Body of pancreas (tissue), 4 donors: ENCODE results near the gene DHRS4L2. TPM values are rescaled to one million over a fixed set of nuclear protein-coding genes. Genes with fewer than 3 reads are reported as not detected.
"Not testable (repeated sequence)": the region's sequence is repeated elsewhere in the genome, so short reads cannot be mapped to it uniquely, and the experiment has no call there.

Experiments
- ATAC-seq: fragments of 150-250 bp; one replicate; pipeline ENCODE4 v1.9.1; 2016
- DNase-seq, 4 donors: peaks; one replicate each; pipeline ENCODE4 v3.0.0-alpha.2; 2019
- H3K27ac ChIP-seq, 4 donors: fragments of 200-600 bp; sonication (generic); 1 replicate in 3 of 4; 2 replicates in 1 of 4; pipeline versions ENCODE4 v1.5.1 to v1.6.1; 2016 to 2019; ENCODE audit warnings: mild to moderate bottlenecking in 1 of 4, mixed read lengths in 1 of 4, moderate library complexity in 1 of 4
- H3K27me3 ChIP-seq, 2 donors: fragments of 200-600 bp; sonication (generic); one replicate each; pipeline ENCODE4 v1.6.0; 2016; ENCODE audit warnings: mild to moderate bottlenecking in 1 of 2
- H3K36me3 ChIP-seq, 2 donors: fragments of 200-600 bp; sonication (generic); replicated peaks in 1 of 2; 2 replicates each; pipeline ENCODE4 v1.5.1; 2016; ENCODE audit warnings: low read depth in 2 of 2; ENCODE audit not compliant: insufficient read depth in 1 of 2
- H3K4me1 ChIP-seq: fragments of 200-600 bp; sonication (generic); one replicate; pipeline ENCODE4 v1.6.0; 2016
- H3K4me3 ChIP-seq, 2 donors: fragments of 200-600 bp; sonication (generic); 1 replicate in 1 of 2; 2 replicates in 1 of 2; pipeline ENCODE4 v1.5.1; 2016 to 2019
- H3K9me3 ChIP-seq, 3 donors: fragments of 200-600 bp; sonication (generic); 1 replicate in 2 of 3; 2 replicates in 1 of 3; pipeline ENCODE4 v1.5.1; 2016
- WGBS, 2 donors: methylation state at CpG; one replicate each; pipeline ENCODE4 v1.1.5; 2017; 5-methylcytosine and 5-hydroxymethylcytosine counted together
- intact Hi-C: fragments of 100-400 bp; cut with DNase I; formaldehyde crosslinking; loops from one replicate; pipeline ENCODE4 v1.15.1; 2023
- total RNA-seq, 2 donors: library from RNA; depleted of rRNA; stranded (reverse); fragments of >200 nt; gene quantifications; one replicate each; pipeline ENCODE4 v1.1.0, GENCODE V29; 2016

DHRS4L2 gene
- total RNA-seq, 2 donors from 2014 or later, result 10.6 to 16.5 TPM

- intact Hi-C loops, H3K36me3 ChIP-seq, H3K4me3 ChIP-seq, DNase-seq, H3K9me3 ChIP-seq, H3K27ac ChIP-seq, H3K27me3 ChIP-seq, ATAC-seq: not testable (repeated sequence)
- 76% methylated on average over 9 of the region's 9 CpGs for WGBS, 2 donors
- H3K4me1 ChIP-seq, result peaks cover 12% of the 10 kb centered on the region
Measured at GRCh38 chr14:23957913-23958569, 30.7 kb upstream of the DHRS4L2 start.

- H3K27ac ChIP-seq, H3K27me3 ChIP-seq, intact Hi-C loops, ATAC-seq, H3K4me1 ChIP-seq, H3K9me3 ChIP-seq, H3K4me3 ChIP-seq, DNase-seq, H3K36me3 ChIP-seq: not testable (repeated sequence)
Measured at GRCh38 chr14:23960899-23961298, 27.8 kb upstream of the DHRS4L2 start.

DNA sequence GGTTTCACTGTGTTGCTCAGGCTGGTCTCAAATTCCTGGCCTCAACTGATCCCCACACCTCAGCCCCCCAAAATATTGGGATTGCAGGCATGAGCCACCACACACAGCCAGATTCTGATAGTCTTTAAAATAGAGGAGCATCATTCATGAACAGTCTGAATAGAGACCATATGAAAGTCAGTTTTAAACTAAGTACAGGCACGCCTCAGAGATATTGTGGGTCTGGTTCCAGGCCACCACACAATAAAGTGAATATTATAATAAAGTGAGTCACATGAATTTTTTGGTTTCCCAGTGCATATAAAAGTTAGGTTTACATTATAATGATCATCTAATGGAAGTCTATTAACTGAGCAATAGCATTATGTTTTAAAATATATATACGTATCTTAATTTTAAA lies 27.0 kb upstream of the DHRS4L2 start:
- H3K27ac ChIP-seq, ATAC-seq, H3K36me3 ChIP-seq, DNase-seq, intact Hi-C loops, H3K9me3 ChIP-seq, H3K27me3 ChIP-seq, H3K4me1 ChIP-seq, H3K4me3 ChIP-seq: not testable (repeated sequence)
- 100% methylated on average over 1 of the region's 2 CpGs; no CpG with 5 or more reads in 1 of the 2 donors for WGBS, 2 donors

- H3K4me3 ChIP-seq, H3K27ac ChIP-seq, intact Hi-C loops, H3K9me3 ChIP-seq, H3K4me1 ChIP-seq, DNase-seq, H3K27me3 ChIP-seq, H3K36me3 ChIP-seq, ATAC-seq: not testable (repeated sequence)
- no CpG with 5 or more reads among the region's 9 CpGs for WGBS, 2 donors
Measured at GRCh38 chr14:23969130-23969480, 19.6 kb upstream of the DHRS4L2 start.

- ATAC-seq, result peak; percentile 90
- H3K36me3 ChIP-seq, H3K27ac ChIP-seq, H3K9me3 ChIP-seq, H3K4me3 ChIP-seq, H3K4me1 ChIP-seq, intact Hi-C loops, H3K27me3 ChIP-seq: not testable (repeated sequence)
- DNase-seq, result peak; percentile 42 to 74 (median 62)
- 14% methylated on average over 45 of the region's 61 CpGs; no CpG with 5 or more reads in 1 of the 2 donors for WGBS, 2 donors
Measured at GRCh38 chr14:23969481-23970282, 19.0 kb upstream of the DHRS4L2 start.

DNA sequence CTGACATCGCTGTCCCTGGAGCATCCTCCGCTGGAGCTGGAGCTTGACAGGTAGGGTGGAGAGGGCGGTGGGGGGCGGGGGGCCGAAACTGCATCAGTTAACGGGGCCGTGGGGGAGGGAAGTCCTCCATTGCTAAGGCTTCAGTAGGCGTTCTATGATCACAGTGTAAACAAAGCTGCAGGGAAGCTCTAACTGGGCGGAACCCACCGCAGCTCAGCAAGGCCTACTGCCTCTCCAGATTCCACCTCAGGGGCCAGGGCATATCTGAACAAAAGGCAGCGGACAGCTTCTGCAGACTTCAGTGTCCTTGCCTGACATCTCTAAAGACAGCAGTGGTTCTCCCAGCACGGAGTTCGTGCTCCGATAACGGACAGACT lies 18.5 kb upstream of the DHRS4L2 start:
- H3K9me3 ChIP-seq, H3K4me3 ChIP-seq, H3K27ac ChIP-seq, intact Hi-C loops, ATAC-seq, H3K36me3 ChIP-seq, H3K4me1 ChIP-seq, DNase-seq, H3K27me3 ChIP-seq: not testable (repeated sequence)
- 86% methylated on average over 7 of the region's 15 CpGs; no CpG with 5 or more reads in 1 of the 2 donors for WGBS, 2 donors

GRCh38 chr14:23973178-23973577 lies 15.6 kb upstream of the DHRS4L2 start:
- DNase-seq, H3K4me1 ChIP-seq, H3K27me3 ChIP-seq, intact Hi-C loops, H3K27ac ChIP-seq, ATAC-seq, H3K4me3 ChIP-seq, H3K36me3 ChIP-seq, H3K9me3 ChIP-seq: not testable (repeated sequence)
- WGBS, 2 donors, result 90 to 100% methylated on average over 4 to 8 of the region's 8 CpGs

DNA sequence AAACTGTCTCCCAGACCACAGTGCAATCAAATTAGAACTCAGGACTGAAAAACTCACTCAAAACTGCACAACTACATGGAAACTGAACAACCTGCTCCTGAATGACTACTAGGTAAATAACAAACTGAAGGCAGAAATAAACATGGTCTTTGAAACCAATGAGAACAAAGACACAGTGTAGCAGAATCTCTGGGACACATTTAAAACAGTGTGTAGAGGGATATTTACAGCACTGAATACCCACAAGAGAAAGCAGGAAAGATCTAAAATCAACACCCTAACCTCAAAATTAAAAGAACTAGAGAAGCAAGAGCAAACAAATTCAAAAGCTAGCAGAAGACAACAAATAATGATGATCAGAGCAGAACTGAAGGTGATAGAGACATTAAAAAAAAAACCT lies 14.7 kb upstream of the DHRS4L2 start:
- H3K27ac ChIP-seq, H3K4me1 ChIP-seq, H3K36me3 ChIP-seq, H3K4me3 ChIP-seq, H3K27me3 ChIP-seq, ATAC-seq, DNase-seq, H3K9me3 ChIP-seq, intact Hi-C loops: not testable (repeated sequence)
